ENCODE data around the gene AKR1C8. TPM values are rescaled to one million over a fixed set of nuclear protein-coding genes. Genes with fewer than 3 reads are reported as not detected.

The AKR1C8 gene
- total RNA-seq, 1 experiment from 2014 or later: 2.7 TPM

DNA sequence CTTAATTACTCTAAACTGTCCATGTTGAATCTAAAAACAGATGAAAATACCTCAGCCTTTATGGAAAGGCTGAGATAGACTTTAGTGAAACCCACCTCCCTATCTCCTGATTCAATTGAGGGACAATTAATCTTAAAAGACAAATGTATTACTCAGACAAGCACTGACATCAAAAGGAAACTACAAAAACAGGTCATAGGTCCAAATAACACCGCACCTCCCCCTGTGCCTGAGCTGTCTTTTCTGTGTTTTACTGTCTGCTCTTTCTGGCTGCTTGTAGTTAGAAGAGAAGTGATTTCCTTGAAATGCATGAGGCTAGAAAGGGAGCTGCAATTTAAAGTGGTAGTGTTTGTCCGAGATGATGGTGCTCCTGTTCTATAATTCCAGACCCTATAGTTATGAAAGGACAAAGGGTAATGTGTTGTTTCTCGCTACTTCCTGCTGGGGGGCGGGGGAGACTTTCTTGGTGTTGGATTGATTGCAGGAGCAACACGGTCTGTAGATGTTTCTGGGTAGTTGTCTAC is 16.0 kb downstream of the AKR1C8 start:
- CTCF ChIA-PET: no interaction called here

DNA sequence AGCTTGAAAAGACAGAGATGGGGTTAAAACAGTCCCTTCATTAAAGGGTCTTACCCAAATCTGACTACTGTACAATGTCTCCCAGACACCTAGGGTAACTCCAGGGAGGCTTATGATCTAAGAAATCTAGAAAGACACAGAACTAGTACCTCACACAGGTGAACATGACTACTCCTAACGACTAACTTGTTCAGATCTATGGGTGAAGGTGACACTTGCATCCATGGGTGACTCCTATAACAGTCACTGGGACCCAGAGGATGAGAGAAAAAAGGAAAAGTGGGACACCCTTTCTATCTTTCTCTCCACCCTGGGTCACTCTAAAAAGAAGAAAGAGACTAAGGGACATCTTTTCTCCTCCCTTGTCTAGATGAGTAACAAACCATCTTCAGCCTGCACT is 19.2 kb downstream of the AKR1C8 start:
- H3K36me3 ChIP-seq (ENCODE audit: low read depth): no peaks in the 10 kb centered on the region
- no peak overlapping the region for H3K4me3 ChIP-seq
- H3K9me2 ChIP-seq (ENCODE audit: insufficient read depth): no peaks in the 10 kb centered on the region
- no peak overlapping the region for H2AFZ ChIP-seq
- ChIA-PET CTCF (no interaction called here), POLR2A (ENCODE audit: unreplicated experiment) (no interaction called here)
- H3K4me2 ChIP-seq: no peak overlapping the region
- BruUV-seq (replicated peaks): no TSS peak
- TF ChIP-seq EZH2 (IDR thresholded peaks at IDR 0.05; ENCODE audit: low read depth): no peak
- TF ChIP-seq, protein P1, sequence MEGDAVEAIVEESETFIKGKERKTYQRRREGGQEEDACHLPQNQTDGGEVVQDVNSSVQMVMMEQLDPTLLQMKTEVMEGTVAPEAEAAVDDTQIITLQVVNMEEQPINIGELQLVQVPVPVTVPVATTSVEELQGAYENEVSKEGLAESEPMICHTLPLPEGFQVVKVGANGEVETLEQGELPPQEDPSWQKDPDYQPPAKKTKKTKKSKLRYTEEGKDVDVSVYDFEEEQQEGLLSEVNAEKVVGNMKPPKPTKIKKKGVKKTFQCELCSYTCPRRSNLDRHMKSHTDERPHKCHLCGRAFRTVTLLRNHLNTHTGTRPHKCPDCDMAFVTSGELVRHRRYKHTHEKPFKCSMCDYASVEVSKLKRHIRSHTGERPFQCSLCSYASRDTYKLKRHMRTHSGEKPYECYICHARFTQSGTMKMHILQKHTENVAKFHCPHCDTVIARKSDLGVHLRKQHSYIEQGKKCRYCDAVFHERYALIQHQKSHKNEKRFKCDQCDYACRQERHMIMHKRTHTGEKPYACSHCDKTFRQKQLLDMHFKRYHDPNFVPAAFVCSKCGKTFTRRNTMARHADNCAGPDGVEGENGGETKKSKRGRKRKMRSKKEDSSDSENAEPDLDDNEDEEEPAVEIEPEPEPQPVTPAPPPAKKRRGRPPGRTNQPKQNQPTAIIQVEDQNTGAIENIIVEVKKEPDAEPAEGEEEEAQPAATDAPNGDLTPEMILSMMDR (conservative IDR thresholded peaks at IDR 0.05): no peak
- no peak overlapping the region for H3K27ac ChIP-seq
- intact Hi-C loops (cut with micrococcal nuclease; ENCODE audit: unreplicated experiment): no loop called here
- no peaks in the 10 kb centered on the region for H4K20me1 ChIP-seq (ENCODE audit: insufficient read depth)
- H3F3A ChIP-seq (ENCODE audit: insufficient read depth, low read depth): no peaks in the 10 kb centered on the region
- peaks cover 24% of the 10 kb centered on the region for H3K9me3 ChIP-seq (ENCODE audit: insufficient read depth, low read depth)
- DNase-seq: no peak
- H3K4me1 ChIP-seq (replicated peaks; ENCODE audit: insufficient read depth): no peaks in the 10 kb centered on the region
- no peaks in the 10 kb centered on the region for H3K27me3 ChIP-seq (ENCODE audit: insufficient read depth, low read depth)
- H3K79me2 ChIP-seq (ENCODE audit: low read depth): no peaks in the 10 kb centered on the region

More for the DNA sequence above, 16.0 kb downstream of the AKR1C8 start:
- no peaks in the 10 kb centered on the region for H3K4me1 ChIP-seq (replicated peaks; ENCODE audit: insufficient read depth)
- H4K20me1 ChIP-seq (ENCODE audit: insufficient read depth): no peaks in the 10 kb centered on the region
- no peaks in the 10 kb centered on the region for H3F3A ChIP-seq (ENCODE audit: insufficient read depth, low read depth)
- intact Hi-C loops (cut with micrococcal nuclease; ENCODE audit: unreplicated experiment): no loop called here
- no peaks in the 10 kb centered on the region for H3K79me2 ChIP-seq (ENCODE audit: low read depth)
- no peak for TF ChIP-seq EZH2 (IDR thresholded peaks at IDR 0.05; ENCODE audit: low read depth)
- TF ChIP-seq, protein P1 (conservative IDR thresholded peaks at IDR 0.05): no peak
- no peaks in the 10 kb centered on the region for H3K27me3 ChIP-seq (ENCODE audit: insufficient read depth, low read depth)
- POLR2A ChIA-PET (ENCODE audit: unreplicated experiment): no interaction called here
- no TSS peak for BruUV-seq (replicated peaks)
- no peak overlapping the region for H3K4me2 ChIP-seq
- no peaks in the 10 kb centered on the region for H3K36me3 ChIP-seq (ENCODE audit: low read depth)
- peaks cover 18% of the 10 kb centered on the region for H3K9me3 ChIP-seq (ENCODE audit: insufficient read depth, low read depth)
- no peak for DNase-seq
- H3K27ac ChIP-seq: no peak overlapping the region
- no peak overlapping the region for H3K4me3 ChIP-seq
- H2AFZ ChIP-seq: no peak overlapping the region
- H3K9me2 ChIP-seq (ENCODE audit: insufficient read depth): no peaks in the 10 kb centered on the region

DNA sequence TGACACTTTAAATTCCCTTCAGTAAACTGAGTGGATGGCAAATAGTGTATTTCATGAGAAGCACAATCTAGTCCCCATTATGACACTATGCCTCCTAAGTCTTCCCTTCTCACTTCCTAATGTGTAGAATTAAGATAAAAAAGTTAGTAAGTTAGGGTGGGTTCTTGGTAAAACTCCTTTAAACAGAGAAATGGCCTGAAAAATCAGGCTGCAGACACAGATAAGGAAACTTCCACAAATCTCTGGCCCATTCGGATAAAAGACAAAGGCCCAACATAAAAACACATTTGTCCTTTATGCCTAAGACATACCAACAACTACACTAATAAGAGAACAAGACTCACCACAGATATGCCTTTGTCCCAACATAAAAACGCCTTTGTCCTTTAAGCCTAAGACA is 21.5 kb downstream of the AKR1C8 start:
- DNase-seq: no peak
- CTCF ChIA-PET: interaction anchor here (0.6 kb wide), 1 partner anchor 69 kb away, joined by 10 read pairs; the partner anchor contains the start of gene AKR1C3
- no peak overlapping the region for H3K27ac ChIP-seq
- intact Hi-C loops (cut with micrococcal nuclease; ENCODE audit: unreplicated experiment): no loop called here
- H3F3A ChIP-seq (ENCODE audit: insufficient read depth, low read depth): no peaks in the 10 kb centered on the region
- no peaks in the 10 kb centered on the region for H3K4me1 ChIP-seq (replicated peaks; ENCODE audit: insufficient read depth)
- H3K4me3 ChIP-seq: no peak overlapping the region
- H3K9me3 ChIP-seq (ENCODE audit: insufficient read depth, low read depth): peaks cover 24% of the 10 kb centered on the region
- no peaks in the 10 kb centered on the region for H3K79me2 ChIP-seq (ENCODE audit: low read depth)
- H3K36me3 ChIP-seq (ENCODE audit: low read depth): no peaks in the 10 kb centered on the region
- BruUV-seq (replicated peaks): no TSS peak
- H3K4me2 ChIP-seq: no peak overlapping the region
- H3K27me3 ChIP-seq (ENCODE audit: insufficient read depth, low read depth): no peaks in the 10 kb centered on the region
- TF ChIP-seq, protein P1 (conservative IDR thresholded peaks at IDR 0.05): no peak
- no peaks in the 10 kb centered on the region for H4K20me1 ChIP-seq (ENCODE audit: insufficient read depth)
- H3K9me2 ChIP-seq (ENCODE audit: insufficient read depth): no peaks in the 10 kb centered on the region
- no peak overlapping the region for H2AFZ ChIP-seq
- POLR2A ChIA-PET (ENCODE audit: unreplicated experiment): no interaction called here

Measured in PC-9 (cell line).